ENCODE measurements around the gene FASTKD2. TPM values are rescaled to one million over a fixed set of nuclear protein-coding genes. Genes with fewer than 3 reads are reported as not detected.

The FASTKD2 gene
- total RNA-seq, 4 donors from 2014 or later: 18.4 to 39.3 (median 30.2) TPM

- peaks cover 0 to 6% (median 0%) of the 10 kb centered on the region in 3 donors for H3K4me1 ChIP-seq
- no peaks in the 10 kb centered on the region for H3K9me3 ChIP-seq
- H3K27ac ChIP-seq: peak overlapping the region in 1 of 4 donors; percentile 22
- H3K27me3 ChIP-seq: no peaks in the 10 kb centered on the region
- 62 to 71% methylated on average over 1 of the region's 1 CpG for WGBS, 2 donors
- TF ChIP-seq POLR2A (IDR thresholded peaks at IDR 0.05): no peak
- TF ChIP-seq CTCF (IDR thresholded peaks at IDR 0.05): no peak
- intact Hi-C loops (cut with DNase I): no loop called here
- H3K4me3 ChIP-seq: no peak overlapping the region
- no peak for DNase-seq
- H3K36me3 ChIP-seq: no peaks in the 10 kb centered on the region
Measured at GRCh38 chr2:206824087-206824618, 58.7 kb downstream of the FASTKD2 start.

- Histone ChIP-seq H3K4me3 (no peak overlapping the region), H3K4me1 (peaks cover 0 to 6% (median 0%) of the 10 kb centered on the region in 3 donors), H3K27ac (no peak overlapping the region), H3K9me3 (no peaks in the 10 kb centered on the region), H3K27me3 (no peaks in the 10 kb centered on the region), H3K36me3 (no peaks in the 10 kb centered on the region)
- DNase-seq: no peak
- intact Hi-C loops (cut with DNase I): no loop called here
- no peak for TF ChIP-seq POLR2A (IDR thresholded peaks at IDR 0.05)
- no peak for TF ChIP-seq CTCF (IDR thresholded peaks at IDR 0.05)
- 93 to 96% methylated on average over 5 of the region's 5 CpGs for WGBS, 2 donors
Measured at GRCh38 chr2:206824993-206825392, 59.6 kb downstream of the FASTKD2 start.

- WGBS, 2 donors: 77 to 82% methylated on average over 3 of the region's 3 CpGs
- Histone ChIP-seq H3K27ac (no peak overlapping the region), H3K27me3 (no peaks in the 10 kb centered on the region), H3K9me3 (peaks cover 0 to 6% (median 0%) of the 10 kb centered on the region in 3 donors), H3K36me3 (no peaks in the 10 kb centered on the region), H3K4me3 (no peak overlapping the region), H3K4me1 (no peaks in the 10 kb centered on the region)
- intact Hi-C loops (cut with DNase I): no loop called here
- TF ChIP-seq CTCF (IDR thresholded peaks at IDR 0.05) (no peak), POLR2A (IDR thresholded peaks at IDR 0.05) (no peak)
- DNase-seq: no peak
Measured at GRCh38 chr2:206831442-206831995, 66.1 kb downstream of the FASTKD2 start.

- WGBS, 2 donors: 39 to 47% methylated on average over 2 of the region's 2 CpGs
- Histone ChIP-seq H3K36me3 (no peaks in the 10 kb centered on the region), H3K27me3 (no peaks in the 10 kb centered on the region), H3K4me3 (no peak overlapping the region), H3K4me1 (no peaks in the 10 kb centered on the region), H3K9me3 (peaks cover 0 to 6% (median 0%) of the 10 kb centered on the region in 3 donors), H3K27ac (peak overlapping the region in 1 of 4 donors; percentile 39)
- intact Hi-C loops (cut with DNase I): no loop called here
- DNase-seq: no peak
- TF ChIP-seq CTCF (IDR thresholded peaks at IDR 0.05) (no peak), POLR2A (IDR thresholded peaks at IDR 0.05) (no peak)
Measured at GRCh38 chr2:206832873-206833272, 67.5 kb downstream of the FASTKD2 start.

- DNase-seq: no peak
- TF ChIP-seq CTCF (IDR thresholded peaks at IDR 0.05) (no peak), POLR2A (IDR thresholded peaks at IDR 0.05) (no peak)
- WGBS, 2 donors: 88 to 93% methylated on average over 3 of the region's 3 CpGs
Measured at GRCh38 chr2:206833291-206833690, 67.9 kb downstream of the FASTKD2 start.

More at GRCh38 chr2:206833291-206833690, 67.9 kb downstream of the FASTKD2 start:
- Histone ChIP-seq H3K4me1 (no peaks in the 10 kb centered on the region), H3K4me3 (no peak overlapping the region), H3K27ac (peak overlapping the region in 1 of 4 donors; percentile 33), H3K36me3 (no peaks in the 10 kb centered on the region), H3K27me3 (no peaks in the 10 kb centered on the region), H3K9me3 (peaks cover 0 to 6% (median 0%) of the 10 kb centered on the region in 3 donors)
- intact Hi-C loops (cut with DNase I): no loop called here

Data from esophagus squamous epithelium (tissue), 5 donors.